NB4 (cell line): ENCODE data around the gene JAK1.

Experiments used
- MAX ChIP-seq: IDR thresholded peaks from 2 replicates; pipeline ENCODE4 v1.6.1; 2011; ENCODE audit warnings: low read depth, low read length
- POLR2A ChIP-seq: IDR thresholded peaks from 2 replicates; pipeline ENCODE4 v1.6.1; 2011; ENCODE audit warnings: mild to moderate bottlenecking; ENCODE audit not compliant: insufficient read length; ENCODE audit errors: extremely low read depth
- TF ChIP-seq, protein P1 (sequence below): IDR thresholded peaks from one replicate; pipeline ENCODE4 v1.5.1; 2012; ENCODE audit warnings: low read depth, low read length

DNA sequence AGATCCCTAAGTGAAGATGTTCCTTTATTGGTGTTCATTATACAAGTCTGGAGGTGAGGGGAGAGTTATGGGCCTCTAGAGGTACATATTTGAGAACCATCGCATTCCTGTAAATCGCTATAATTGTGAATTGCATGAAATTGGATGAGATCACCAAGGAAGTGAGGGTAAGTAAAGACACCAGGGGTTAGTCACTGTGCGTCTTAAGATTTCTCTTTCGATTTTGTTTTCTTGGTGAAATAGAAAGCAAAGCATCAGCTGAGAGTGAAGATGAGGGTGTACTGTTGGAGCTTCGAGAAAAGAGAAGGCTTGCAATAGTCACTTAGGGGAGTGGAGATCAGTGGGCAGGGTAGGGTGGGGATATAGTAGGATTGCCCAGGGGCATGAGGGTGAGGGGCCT lies 139.4 kb downstream of the JAK1 start:
- TF ChIP-seq POLR2A (no peak), MAX (no peak)
- TF ChIP-seq, protein P1, sequence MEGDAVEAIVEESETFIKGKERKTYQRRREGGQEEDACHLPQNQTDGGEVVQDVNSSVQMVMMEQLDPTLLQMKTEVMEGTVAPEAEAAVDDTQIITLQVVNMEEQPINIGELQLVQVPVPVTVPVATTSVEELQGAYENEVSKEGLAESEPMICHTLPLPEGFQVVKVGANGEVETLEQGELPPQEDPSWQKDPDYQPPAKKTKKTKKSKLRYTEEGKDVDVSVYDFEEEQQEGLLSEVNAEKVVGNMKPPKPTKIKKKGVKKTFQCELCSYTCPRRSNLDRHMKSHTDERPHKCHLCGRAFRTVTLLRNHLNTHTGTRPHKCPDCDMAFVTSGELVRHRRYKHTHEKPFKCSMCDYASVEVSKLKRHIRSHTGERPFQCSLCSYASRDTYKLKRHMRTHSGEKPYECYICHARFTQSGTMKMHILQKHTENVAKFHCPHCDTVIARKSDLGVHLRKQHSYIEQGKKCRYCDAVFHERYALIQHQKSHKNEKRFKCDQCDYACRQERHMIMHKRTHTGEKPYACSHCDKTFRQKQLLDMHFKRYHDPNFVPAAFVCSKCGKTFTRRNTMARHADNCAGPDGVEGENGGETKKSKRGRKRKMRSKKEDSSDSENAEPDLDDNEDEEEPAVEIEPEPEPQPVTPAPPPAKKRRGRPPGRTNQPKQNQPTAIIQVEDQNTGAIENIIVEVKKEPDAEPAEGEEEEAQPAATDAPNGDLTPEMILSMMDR = no peak
